GM12892 (cell line): ENCODE measurements around the gene PLD1.
"Not testable (repeated sequence)": the region's sequence is repeated elsewhere in the genome, so short reads cannot be mapped to it uniquely, and the experiment has no call there.

Experiments used
- POLR2A ChIP-seq: IDR thresholded peaks from 2 replicates; pipeline ENCODE4 v1.6.1; 2011; ENCODE audit warnings: low read depth, low read length, control low read depth
- POLR2AphosphoS5 ChIP-seq: IDR thresholded peaks from 2 replicates; pipeline ENCODE4 v1.6.1; 2011; ENCODE audit warnings: low read depth, low read length, control low read depth
- TAF1 ChIP-seq: IDR thresholded peaks from 2 replicates; pipeline ENCODE4 v1.6.1; 2011; ENCODE audit warnings: low read depth, mild to moderate bottlenecking, control low read depth, low read length, borderline replicate concordance

- TF ChIP-seq POLR2A, POLR2AphosphoS5, TAF1: not testable (repeated sequence)
Observed at GRCh38 chr3:171692551-171692950, 117.7 kb downstream of the PLD1 start.
